ENCODE results near the gene PTPRE. TPM values are rescaled to one million over a fixed set of nuclear protein-coding genes. Genes with fewer than 3 reads are reported as not detected.

PTPRE gene
- total RNA-seq, 4 donors from 2014 or later, result 17.4 to 23.0 (median 20.1) TPM

- TF ChIP-seq POLR2A (IDR thresholded peaks at IDR 0.05), result no peak
- TF ChIP-seq CTCF (IDR thresholded peaks at IDR 0.05), result no peak
- intact Hi-C loops (cut with DNase I; ENCODE audit: low total_unique reads), result no loop called here
- 86 to 87% methylated on average over 15 of the region's 15 CpGs for WGBS, 2 donors
- H3K4me3 ChIP-seq (ENCODE audit: low read depth, poor library complexity, severe bottlenecking), result no peak overlapping the region
- DNase-seq (ENCODE audit: low spot score in 2 of 2), result peak in 1 of 2 donors; percentile 52
Observed at GRCh38 chr10:128083191-128083895, 176.4 kb downstream of the PTPRE start.

- no peak for TF ChIP-seq CTCF (IDR thresholded peaks at IDR 0.05)
- TF ChIP-seq POLR2A (IDR thresholded peaks at IDR 0.05), result no peak
- intact Hi-C loops (cut with DNase I; ENCODE audit: low total_unique reads), result no loop called here
- DNase-seq (ENCODE audit: low spot score in 2 of 2), result peak in 1 of 2 donors; percentile 29
- WGBS, 2 donors, result 89 to 94% methylated on average over 10 of the region's 10 CpGs
- no peak overlapping the region for H3K4me3 ChIP-seq (ENCODE audit: low read depth, poor library complexity, severe bottlenecking)
Observed at GRCh38 chr10:128084364-128084763, 177.5 kb downstream of the PTPRE start.

GRCh38 chr10:128084991-128085390 lies 178.1 kb downstream of the PTPRE start:
- WGBS, 2 donors, result 88 to 92% methylated on average over 8 of the region's 8 CpGs
- TF ChIP-seq POLR2A (IDR thresholded peaks at IDR 0.05) (no peak), CTCF (IDR thresholded peaks at IDR 0.05) (no peak)
- no peak overlapping the region for H3K4me3 ChIP-seq (ENCODE audit: low read depth, poor library complexity, severe bottlenecking)
- intact Hi-C loops (cut with DNase I; ENCODE audit: low total_unique reads), result no loop called here
- peak in 1 of 2 donors; percentile 72 for DNase-seq (ENCODE audit: low spot score in 2 of 2)

GRCh38 chr10:128086003-128086863 lies 179.3 kb downstream of the PTPRE start:
- TF ChIP-seq POLR2A (IDR thresholded peaks at IDR 0.05) (no peak), CTCF (IDR thresholded peaks at IDR 0.05) (no peak)
- peak in 1 of 2 donors; percentile 78 for DNase-seq (ENCODE audit: low spot score in 2 of 2)
- intact Hi-C loops (cut with DNase I; ENCODE audit: low total_unique reads), result no loop called here
- WGBS, 2 donors, result 65 to 69% methylated on average over 10 of the region's 10 CpGs
- no peak overlapping the region for H3K4me3 ChIP-seq (ENCODE audit: low read depth, poor library complexity, severe bottlenecking)

GRCh38 chr10:128087146-128087883 lies 180.4 kb downstream of the PTPRE start:
- WGBS, 2 donors, result 64 to 65% methylated on average over 7 of the region's 7 CpGs
- intact Hi-C loops (cut with DNase I; ENCODE audit: low total_unique reads), result no loop called here
- DNase-seq (ENCODE audit: low spot score in 2 of 2), result peak in 1 of 2 donors; percentile 45

More at GRCh38 chr10:128087146-128087883, 180.4 kb downstream of the PTPRE start:
- TF ChIP-seq POLR2A (IDR thresholded peaks at IDR 0.05), result no peak
- TF ChIP-seq CTCF (IDR thresholded peaks at IDR 0.05), result no peak
- H3K4me3 ChIP-seq (ENCODE audit: low read depth, poor library complexity, severe bottlenecking), result no peak overlapping the region

Data from lower leg skin (tissue), 4 donors.